ENCODE results near the gene AQP12B.
"Not testable (repeated sequence)": the region's sequence is repeated elsewhere in the genome, so short reads cannot be mapped to it uniquely, and the experiment has no call there.

DNA sequence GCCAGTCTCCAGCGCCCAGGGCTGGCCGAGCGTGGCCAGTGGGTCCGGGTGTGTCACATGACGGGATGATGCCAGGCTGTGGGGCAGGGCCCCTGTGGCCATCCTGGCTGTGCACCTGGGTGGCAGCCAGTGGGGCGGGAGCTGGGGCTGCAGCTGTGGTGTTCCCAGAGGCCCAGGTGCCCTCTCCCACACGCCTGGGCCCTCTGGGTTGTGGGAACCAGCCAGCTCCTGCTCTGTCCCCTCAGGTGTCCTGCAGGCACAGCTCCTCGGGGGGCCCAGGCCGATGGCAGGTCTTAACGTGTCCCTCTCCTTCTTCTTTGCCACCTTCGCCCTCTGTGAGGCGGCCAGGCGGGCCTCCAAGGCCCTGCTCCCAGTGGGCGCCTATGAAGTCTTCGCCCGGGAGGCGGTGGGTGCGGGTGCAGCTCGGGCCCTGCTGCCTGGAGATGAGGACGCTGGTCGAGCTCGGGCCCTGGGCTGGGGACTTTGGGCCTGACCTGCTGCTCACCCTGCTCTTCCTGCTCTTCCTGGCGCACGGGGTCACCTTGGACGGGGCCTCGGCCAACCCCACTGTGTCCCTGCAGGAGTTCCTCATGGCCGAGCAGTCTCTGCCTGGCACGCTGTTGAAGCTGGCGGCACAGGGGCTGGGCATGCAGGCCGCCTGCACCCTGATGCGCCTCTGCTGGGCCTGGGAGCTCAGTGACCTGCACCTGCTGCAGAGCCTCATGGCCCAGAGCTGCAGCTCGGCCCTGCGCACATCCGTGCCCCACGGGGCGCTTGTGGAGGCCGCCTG, 9.1 kb upstream of the AQP12B start, which contains the start of gene AQP12A:
- not testable (repeated sequence) for TF ChIP-seq BACH2 (CRISPR knock-in tag; IDR thresholded peaks at IDR 0.05; ENCODE audit: borderline replicate concordance); PATZ1 (CRISPR knock-in tag; IDR thresholded peaks at IDR 0.05; ENCODE audit: borderline replicate concordance); ZNF70 (CRISPR knock-in tag; IDR thresholded peaks at IDR 0.05); ZFP3 (CRISPR knock-in tag; IDR thresholded peaks at IDR 0.05); GLIS3 (CRISPR knock-in tag; IDR thresholded peaks at IDR 0.05); ZNF8 (CRISPR knock-in tag; IDR thresholded peaks at IDR 0.05); ISL1 (CRISPR knock-in tag; IDR thresholded peaks at IDR 0.05); ZNF565 (CRISPR knock-in tag; conservative IDR thresholded peaks at IDR 0.05; ENCODE audit: low read depth); TOX (CRISPR knock-in tag; IDR thresholded peaks at IDR 0.05; ENCODE audit: borderline replicate concordance); OSR1 (CRISPR knock-in tag; IDR thresholded peaks at IDR 0.05); CREB5 (CRISPR knock-in tag; IDR thresholded peaks at IDR 0.05; ENCODE audit: low read depth); ZC3H10 (CRISPR knock-in tag; IDR thresholded peaks at IDR 0.05); PPARA (CRISPR knock-in tag; IDR thresholded peaks at IDR 0.05; ENCODE audit: borderline replicate concordance)

Data from SK-N-SH treated with all-trans-retinoic acid at 6 μM for 48 hours (cell line).